Psoas muscle (tissue), 8 donors: Measurements from ENCODE around the gene MRPS27. TPM values are rescaled to one million over a fixed set of nuclear protein-coding genes. Genes with fewer than 3 reads are reported as not detected.

ENCODE experiments used
- ATAC-seq, 4 donors: fragments of 200-7000 bp; cut with Tn5 transposase; one replicate each; pipeline ENCODE4 v1.9.1; 2020; ENCODE audit warnings: moderate library complexity in 3 of 4, mild to moderate bottlenecking in 2 of 4
- DNase-seq, 2 donors: peaks; one replicate each; pipeline ENCODE4 v3.0.0-alpha.2; 2020
- H3K27ac ChIP-seq: fragments of 200-600 bp; one replicate; pipeline ENCODE4 v1.8.0; 2022
- H3K27me3 ChIP-seq, 3 donors: fragments of 200-600 bp in 1 of 3; one replicate each; pipeline versions ENCODE4 v1.6.1 to v1.8.0; 2013 to 2022; ENCODE audit warnings: low read length in 2 of 3, mild to moderate bottlenecking in 2 of 3, moderate library complexity in 1 of 3; ENCODE audit not compliant: insufficient read depth in 3 of 3
- H3K36me3 ChIP-seq, 2 donors: fragments of 200-600 bp in 1 of 2; one replicate each; pipeline versions ENCODE4 v1.6.1 to v1.8.0; 2013 to 2022; ENCODE audit warnings: low read depth in 1 of 2, mild to moderate bottlenecking in 1 of 2, moderate library complexity in 1 of 2; ENCODE audit not compliant: insufficient read depth in 1 of 2
- H3K4me1 ChIP-seq: fragments of 200-600 bp; one replicate; pipeline ENCODE4 v1.8.0; 2022
- H3K4me3 ChIP-seq: fragments of 200-600 bp; one replicate; pipeline ENCODE4 v1.8.0; 2022; ENCODE audit warnings: mild to moderate bottlenecking
- H3K9me3 ChIP-seq: fragments of 200-600 bp; one replicate; pipeline ENCODE4 v1.8.0; 2022
- WGBS, 3 donors: extraction: QIAGEN DNeasy Blood & Tissue Kit; methylation state at CpG; one replicate each; pipeline versions ENCODE4 v1.1.6 to v1.1.7; 2013; 5-methylcytosine and 5-hydroxymethylcytosine counted together
- intact Hi-C, 2 donors: fragments of 100-400 bp; cut with DNase I; formaldehyde crosslinking; loops; one replicate each; pipeline versions ENCODE4 v1.11.0 to v1.14.2; 2022
- polyA plus RNA-seq, 3 donors: library from polyadenylated mRNA; stranded (reverse); fragments of 200-250 nt; gene quantifications; one replicate each; pipeline ENCODE4 v1.2.3, GENCODE V29; 2013
- total RNA-seq, 4 donors: library from RNA; stranded (reverse); fragmentation: NEBNext Ultra II Directional in 2 of 4; extraction: Animal tissue kit (Norgen Biotek cat#: 25700) in 2 of 4; gene quantifications; one replicate each; pipeline versions ENCODE4 v1.2.1 to v1.2.4, GENCODE V29; 2021 to 2023
- TF ChIP-seq, protein P1 (sequence below): fragments of 200-600 bp; IDR thresholded peaks from one replicate; pipeline ENCODE4 v1.8.0; 2022; ENCODE audit warnings: antibody characterized with exemption
- donor health status: healthy with polysubstance abuse.
- donor health status: DM: no; HTN: no; CAD: no; lungs with moderate emphysema.
- donor health status: Bipolar disorder and iron deficiency.
- donor health status: healthy.
- donor health status: DM: yes; HTN: yes; CAD: no.
- donor health status: DM: no; HTN: no; CAD: no.
- donor health status: DM: no; HTN: no; CAD: no.
- donor health status: DM: yes; HTN: yes; CAD: no.

The MRPS27 gene
- total and polyA plus RNA-seq, 7 donors, result 34.9 to 76.9 (median 55.5) TPM

DNA sequence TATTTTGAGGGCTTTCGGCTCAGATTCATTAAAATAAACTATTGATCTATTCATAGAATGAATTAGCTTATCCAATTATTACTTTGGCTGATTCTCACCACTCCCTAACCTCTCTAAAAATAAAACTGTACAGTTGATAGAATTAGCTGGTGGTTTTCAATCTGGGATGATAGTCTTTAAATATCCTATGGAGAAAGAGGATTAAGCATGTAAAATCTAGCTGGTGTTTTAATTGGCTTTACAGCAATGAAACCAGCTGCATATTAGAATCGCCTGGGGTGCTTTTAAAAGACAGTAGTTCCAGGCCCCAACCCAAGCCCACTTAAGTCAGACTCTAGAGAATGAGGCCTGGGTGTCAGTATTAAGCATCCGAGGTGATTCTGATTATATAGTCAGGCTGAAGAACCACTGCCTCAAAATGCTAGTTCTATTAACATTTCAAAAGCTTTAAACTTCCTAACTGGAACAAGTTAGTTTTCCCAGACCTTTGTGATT, 117.7 kb downstream of the MRPS27 start:
- ATAC-seq (no peak), DNase-seq (no peak)
- Histone ChIP-seq H3K27ac (no peak overlapping the region), H3K9me3 (no peaks in the 10 kb centered on the region), H3K36me3 (no peaks in the 10 kb centered on the region), H3K4me1 (no peaks in the 10 kb centered on the region), H3K4me3 (no peak overlapping the region), H3K27me3 (no peaks in the 10 kb centered on the region)
- TF ChIP-seq, protein P1, sequence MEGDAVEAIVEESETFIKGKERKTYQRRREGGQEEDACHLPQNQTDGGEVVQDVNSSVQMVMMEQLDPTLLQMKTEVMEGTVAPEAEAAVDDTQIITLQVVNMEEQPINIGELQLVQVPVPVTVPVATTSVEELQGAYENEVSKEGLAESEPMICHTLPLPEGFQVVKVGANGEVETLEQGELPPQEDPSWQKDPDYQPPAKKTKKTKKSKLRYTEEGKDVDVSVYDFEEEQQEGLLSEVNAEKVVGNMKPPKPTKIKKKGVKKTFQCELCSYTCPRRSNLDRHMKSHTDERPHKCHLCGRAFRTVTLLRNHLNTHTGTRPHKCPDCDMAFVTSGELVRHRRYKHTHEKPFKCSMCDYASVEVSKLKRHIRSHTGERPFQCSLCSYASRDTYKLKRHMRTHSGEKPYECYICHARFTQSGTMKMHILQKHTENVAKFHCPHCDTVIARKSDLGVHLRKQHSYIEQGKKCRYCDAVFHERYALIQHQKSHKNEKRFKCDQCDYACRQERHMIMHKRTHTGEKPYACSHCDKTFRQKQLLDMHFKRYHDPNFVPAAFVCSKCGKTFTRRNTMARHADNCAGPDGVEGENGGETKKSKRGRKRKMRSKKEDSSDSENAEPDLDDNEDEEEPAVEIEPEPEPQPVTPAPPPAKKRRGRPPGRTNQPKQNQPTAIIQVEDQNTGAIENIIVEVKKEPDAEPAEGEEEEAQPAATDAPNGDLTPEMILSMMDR, result no peak
- 57 to 75% (median 66%) methylated on average over 3 of the region's 3 CpGs for WGBS, 3 donors
- intact Hi-C loops, result no loop called here

DNA sequence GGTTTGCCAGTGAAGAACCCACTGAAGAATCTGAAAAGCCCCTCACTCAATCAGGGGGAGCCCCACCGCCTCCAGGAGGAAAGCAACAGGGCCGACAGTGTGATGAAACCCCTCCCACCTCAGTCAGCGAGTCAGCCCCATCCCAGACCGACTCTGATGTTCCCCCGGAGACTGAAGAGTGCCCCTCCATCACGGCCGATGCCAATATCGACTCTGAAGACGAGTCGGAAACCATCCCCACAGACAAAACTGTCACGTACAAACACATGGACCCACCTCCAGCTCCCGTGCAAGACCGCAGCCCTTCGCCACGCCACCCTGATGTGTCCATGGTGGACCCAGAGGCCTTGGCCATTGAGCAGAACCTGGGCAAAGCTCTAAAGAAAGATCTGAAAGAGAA, 120.4 kb downstream of the MRPS27 start:
- Histone ChIP-seq H3K4me3 (no peak overlapping the region), H3K27ac (no peak overlapping the region), H3K36me3 (peaks cover 0 to 4% of the 10 kb centered on the region in 2 donors), H3K4me1 (no peaks in the 10 kb centered on the region), H3K27me3 (no peaks in the 10 kb centered on the region), H3K9me3 (no peaks in the 10 kb centered on the region)
- intact Hi-C loops, result no loop called here
- TF ChIP-seq, protein P1, result no peak
- no peak for ATAC-seq
- WGBS, 3 donors, result 94 to 96% (median 95%) methylated on average over 15 of the region's 15 CpGs
- DNase-seq, result no peak

DNA sequence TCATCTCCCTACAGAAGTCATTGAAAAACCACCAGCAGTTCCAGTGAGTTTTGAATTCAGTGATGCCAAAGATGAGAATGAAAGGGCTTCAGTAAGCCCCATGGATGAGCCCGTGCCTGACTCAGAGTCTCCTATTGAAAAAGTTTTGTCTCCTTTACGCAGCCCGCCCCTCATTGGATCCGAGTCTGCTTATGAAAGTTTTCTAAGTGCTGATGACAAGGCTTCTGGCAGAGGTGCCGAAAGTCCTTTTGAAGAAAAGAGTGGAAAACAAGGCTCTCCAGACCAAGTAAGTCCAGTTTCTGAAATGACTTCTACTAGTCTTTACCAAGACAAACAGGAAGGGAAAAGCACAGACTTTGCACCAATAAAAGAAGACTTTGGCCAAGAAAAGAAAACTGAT, 122.6 kb downstream of the MRPS27 start:
- Histone ChIP-seq H3K27ac (no peak overlapping the region), H3K9me3 (no peaks in the 10 kb centered on the region), H3K36me3 (peaks cover 0 to 13% of the 10 kb centered on the region in 2 donors), H3K4me3 (no peak overlapping the region), H3K4me1 (no peaks in the 10 kb centered on the region), H3K27me3 (no peaks in the 10 kb centered on the region)
- no peak for ATAC-seq
- TF ChIP-seq, protein P1, result no peak
- intact Hi-C loops, result no loop called here
- WGBS, 3 donors, result 95 to 99% (median 97%) methylated on average over 5 of the region's 5 CpGs
- no peak for DNase-seq

DNA sequence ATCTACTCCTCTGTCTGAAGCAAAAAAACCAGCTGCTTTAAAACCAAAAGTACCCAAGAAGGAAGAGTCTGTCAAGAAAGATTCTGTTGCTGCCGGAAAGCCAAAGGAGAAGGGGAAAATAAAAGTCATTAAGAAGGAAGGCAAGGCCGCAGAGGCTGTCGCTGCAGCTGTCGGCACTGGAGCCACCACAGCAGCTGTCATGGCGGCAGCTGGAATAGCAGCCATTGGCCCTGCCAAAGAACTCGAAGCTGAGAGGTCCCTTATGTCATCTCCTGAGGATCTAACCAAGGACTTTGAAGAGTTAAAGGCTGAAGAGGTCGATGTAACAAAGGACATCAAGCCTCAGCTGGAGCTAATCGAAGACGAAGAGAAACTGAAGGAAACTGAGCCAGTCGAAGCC, 124.5 kb downstream of the MRPS27 start:
- intact Hi-C loops, result no loop called here
- no peak for DNase-seq
- TF ChIP-seq, protein P1, result no peak
- WGBS, 3 donors, result 79 to 85% (median 79%) methylated on average over 10 of the region's 10 CpGs
- H3K9me3 ChIP-seq, result no peaks in the 10 kb centered on the region
- no peak for ATAC-seq
- no peak overlapping the region for H3K27ac ChIP-seq
- H3K27me3 ChIP-seq, result no peaks in the 10 kb centered on the region
- no peak overlapping the region for H3K4me3 ChIP-seq
- H3K4me1 ChIP-seq, result no peaks in the 10 kb centered on the region
- H3K36me3 ChIP-seq, result peaks cover 0 to 13% of the 10 kb centered on the region in 2 donors

DNA sequence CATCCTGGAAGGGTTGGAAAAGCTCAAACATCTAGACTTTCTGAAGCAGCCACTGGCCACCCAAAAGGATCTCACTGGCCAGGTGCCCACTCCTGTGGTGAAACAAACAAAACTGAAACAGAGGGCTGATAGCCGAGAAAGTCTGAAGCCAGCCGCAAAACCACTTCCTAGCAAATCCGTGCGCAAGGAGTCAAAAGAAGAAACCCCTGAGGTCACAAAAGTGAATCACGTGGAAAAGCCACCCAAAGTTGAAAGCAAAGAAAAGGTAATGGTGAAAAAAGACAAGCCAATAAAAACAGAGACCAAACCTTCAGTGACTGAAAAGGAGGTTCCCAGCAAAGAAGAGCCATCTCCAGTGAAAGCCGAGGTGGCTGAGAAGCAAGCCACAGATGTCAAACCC, 125.2 kb downstream of the MRPS27 start:
- peaks cover 0 to 13% of the 10 kb centered on the region in 2 donors for H3K36me3 ChIP-seq
- no peak for DNase-seq
- WGBS, 3 donors, result 93 to 98% (median 97%) methylated on average over 6 of the region's 6 CpGs
- H3K27me3 ChIP-seq, result no peaks in the 10 kb centered on the region
- ATAC-seq, result no peak
- no peak overlapping the region for H3K27ac ChIP-seq
- TF ChIP-seq, protein P1, result no peak
- no peak overlapping the region for H3K4me3 ChIP-seq
- H3K9me3 ChIP-seq, result no peaks in the 10 kb centered on the region
- H3K4me1 ChIP-seq, result no peaks in the 10 kb centered on the region
- intact Hi-C loops, result no loop called here
